Stimulated activated CD8-positive, alpha-beta memory T cell treated with anti-CD3 and anti-CD28 coated beads, Interleukin-7, amount 100 ng/mL, for 4 hours (primary cell): Measurements from ENCODE around the gene LAYN.

Experiments used
- DNase-seq, 2 donors: peaks; one replicate each; pipeline ENCODE4 v3.0.0-alpha.2; 2020; ENCODE audit warnings: low read depth in 2 of 2

Gene LAYN, protein sequence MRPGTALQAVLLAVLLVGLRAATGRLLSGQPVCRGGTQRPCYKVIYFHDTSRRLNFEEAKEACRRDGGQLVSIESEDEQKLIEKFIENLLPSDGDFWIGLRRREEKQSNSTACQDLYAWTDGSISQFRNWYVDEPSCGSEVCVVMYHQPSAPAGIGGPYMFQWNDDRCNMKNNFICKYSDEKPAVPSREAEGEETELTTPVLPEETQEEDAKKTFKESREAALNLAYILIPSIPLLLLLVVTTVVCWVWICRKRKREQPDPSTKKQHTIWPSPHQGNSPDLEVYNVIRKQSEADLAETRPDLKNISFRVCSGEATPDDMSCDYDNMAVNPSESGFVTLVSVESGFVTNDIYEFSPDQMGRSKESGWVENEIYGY

DNA sequence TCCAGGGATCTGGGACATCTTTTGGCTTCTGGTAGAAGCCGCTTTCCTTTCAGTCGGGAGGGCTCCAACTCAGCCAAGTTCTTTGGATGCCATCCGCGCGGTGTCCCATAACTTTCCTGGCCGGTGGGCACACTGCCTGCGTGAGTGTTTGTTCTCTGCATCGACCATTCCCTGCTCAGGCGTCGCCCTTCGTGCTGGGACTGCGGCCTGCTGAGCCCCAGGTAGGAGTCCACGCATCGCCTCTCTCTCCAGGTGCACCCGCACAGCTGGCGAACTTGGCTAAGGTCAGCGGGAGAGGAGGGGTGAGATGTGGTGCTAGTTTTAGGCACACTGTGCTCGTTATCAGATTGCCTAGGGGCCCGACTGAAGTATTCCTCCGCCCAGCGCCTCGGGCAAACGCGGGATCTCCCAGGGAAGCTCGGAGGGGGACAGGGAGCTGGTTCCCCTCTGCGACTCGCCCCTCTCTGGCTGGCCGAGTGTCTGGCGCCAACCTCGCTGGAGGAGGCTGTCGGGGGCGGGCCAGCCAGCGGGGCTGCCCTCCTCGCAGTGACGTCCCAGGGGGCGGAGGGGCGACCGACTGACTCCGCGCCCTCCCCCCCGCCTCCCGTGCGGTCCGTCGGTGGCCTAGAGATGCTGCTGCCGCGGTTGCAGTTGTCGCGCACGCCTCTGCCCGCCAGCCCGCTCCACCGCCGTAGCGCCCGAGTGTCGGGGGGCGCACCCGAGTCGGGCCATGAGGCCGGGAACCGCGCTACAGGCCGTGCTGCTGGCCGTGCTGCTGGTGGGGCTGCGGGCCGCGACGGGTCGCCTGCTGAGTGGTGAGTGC is at the start of gene LAYN:
Gene LAYN (plus strand): TSS at position 607 of the 823 bp plus-strand sequence. CDS start 124 bp downstream, at position 731.
- peak in 1 of 2 donors; percentile 44 for DNase-seq

DNA sequence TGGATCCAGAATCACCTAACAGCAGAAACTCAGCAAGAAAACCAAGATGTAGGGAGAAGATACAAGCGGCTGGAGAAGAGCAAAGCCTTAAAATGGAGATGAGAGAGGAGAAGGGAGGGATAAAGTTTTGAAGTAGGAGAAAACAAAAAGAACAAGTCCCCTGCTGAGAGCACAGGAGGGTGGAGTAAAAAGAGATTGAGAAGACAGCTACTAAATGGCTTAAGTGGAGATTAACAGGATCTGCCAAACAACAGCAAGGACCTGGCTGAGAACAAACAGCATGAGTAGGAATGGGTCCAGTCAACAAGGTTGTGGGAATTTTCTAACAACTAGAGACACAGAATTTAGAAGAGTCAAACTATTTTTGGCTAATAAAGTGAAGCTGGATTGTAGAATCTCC is 46.5 kb upstream of the LAYN start:
- DNase-seq = no peak

DNA sequence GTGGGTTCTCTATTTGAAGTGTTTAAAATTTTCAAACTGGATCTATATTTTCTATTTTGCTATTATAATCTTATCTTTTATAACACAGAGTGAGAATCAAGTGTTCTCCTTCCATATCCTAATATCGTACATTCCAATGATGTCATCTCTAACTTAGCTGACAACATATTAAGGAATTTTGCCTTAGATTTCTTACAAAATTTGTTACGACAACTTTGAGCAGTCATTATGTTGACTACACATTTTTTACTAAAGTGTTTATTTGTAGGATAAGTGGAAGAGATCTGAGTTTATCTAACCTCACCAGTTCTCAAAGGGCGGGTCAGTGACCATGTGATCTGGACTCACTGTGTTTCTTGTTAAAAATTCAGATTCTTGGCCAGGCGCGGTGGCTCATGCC is 41.0 kb upstream of the LAYN start:
- DNase-seq = no peak

DNA sequence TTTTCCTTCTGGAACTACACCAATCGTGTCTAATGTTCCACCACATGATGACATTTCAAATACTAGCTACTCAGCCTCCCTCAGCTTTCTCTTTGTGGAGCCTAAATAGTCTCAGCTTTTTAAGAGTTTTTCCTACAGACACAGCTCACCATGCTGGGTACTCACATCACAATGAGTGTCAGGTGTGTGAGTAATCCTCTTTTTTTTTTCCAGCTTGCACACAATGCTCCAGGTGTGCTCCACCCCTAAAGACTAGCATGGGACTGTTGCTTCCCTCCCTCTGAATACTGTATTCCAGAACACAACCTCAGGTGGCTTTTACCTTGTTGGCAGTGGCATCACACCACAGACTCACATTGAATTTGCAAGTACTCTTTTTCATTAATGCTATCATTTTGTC is 40.0 kb upstream of the LAYN start:
- no peak for DNase-seq

DNA sequence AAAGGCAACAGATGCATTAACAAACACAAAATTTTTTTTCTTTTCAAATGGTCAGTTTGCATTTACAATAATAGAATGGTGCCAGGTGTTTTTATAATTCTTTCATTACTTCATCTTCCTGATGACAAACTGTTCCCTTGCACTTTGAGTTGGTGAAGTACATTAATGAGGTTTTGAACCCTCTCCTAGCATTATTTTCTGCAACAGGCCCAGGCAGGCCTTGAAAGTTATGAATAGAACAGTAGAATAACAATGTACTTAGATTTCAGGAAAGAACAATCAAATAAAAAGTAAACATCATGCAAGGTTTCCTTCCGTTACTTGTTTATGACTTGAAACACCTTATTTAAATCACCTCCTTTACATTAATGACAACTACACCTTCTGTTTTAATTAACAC is 37.9 kb upstream of the LAYN start:
- DNase-seq = no peak

DNA sequence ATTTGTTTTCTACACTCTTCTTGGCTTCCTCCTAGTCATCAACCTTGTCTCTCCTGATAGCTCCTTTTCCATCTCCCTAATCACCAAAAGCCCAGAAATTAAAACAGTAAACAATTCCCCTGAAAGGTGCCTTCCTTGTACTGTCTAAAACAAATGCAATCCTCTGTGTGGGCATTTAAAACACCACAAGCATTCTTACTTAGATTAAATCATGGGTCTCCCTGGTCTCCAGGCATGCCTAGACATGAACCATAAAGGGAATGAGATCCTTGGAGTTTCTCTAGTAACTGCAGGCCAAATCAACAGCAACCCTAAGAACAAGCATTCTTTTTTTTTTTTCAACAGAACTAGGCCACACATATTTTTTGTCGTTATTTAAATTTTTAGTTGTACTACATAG is 30.2 kb upstream of the LAYN start:
- no peak for DNase-seq

- no peak for DNase-seq
Observed at GRCh38 chr11:111512296-111513239, 28.0 kb upstream of the LAYN start, which contains the start of gene BTG4. TSS of gene BTG4 (minus strand) at chr11:111512386. CDS start at chr11:111498776, 13,610 bp downstream.

DNA sequence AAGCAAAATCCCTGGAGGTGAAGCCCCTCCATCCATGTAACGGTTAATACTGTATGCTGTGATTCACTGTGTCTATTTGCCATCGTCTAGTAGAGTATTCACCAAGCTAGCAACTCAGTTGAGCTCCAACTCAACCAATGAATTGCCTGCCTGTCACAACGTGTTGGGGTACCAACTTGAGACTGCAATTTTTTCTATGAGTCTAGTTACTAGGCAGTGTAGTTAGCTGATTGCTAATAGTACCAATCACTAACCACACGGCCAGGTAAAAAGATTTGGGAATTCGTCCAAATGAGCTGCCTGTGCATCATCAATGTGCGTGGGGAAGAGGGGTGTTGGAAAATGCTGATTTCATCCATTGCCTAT is 27.3 kb upstream of the LAYN start:
- no peak for DNase-seq

GRCh38 chr11:111514216-111515031 is 26.1 kb upstream of the LAYN start, which contains the start of gene HOATZ:
TSS of gene HOATZ (plus strand) at chr11:111514778. CDS start at chr11:111514785, 7 bp downstream.
- no peak for DNase-seq

DNA sequence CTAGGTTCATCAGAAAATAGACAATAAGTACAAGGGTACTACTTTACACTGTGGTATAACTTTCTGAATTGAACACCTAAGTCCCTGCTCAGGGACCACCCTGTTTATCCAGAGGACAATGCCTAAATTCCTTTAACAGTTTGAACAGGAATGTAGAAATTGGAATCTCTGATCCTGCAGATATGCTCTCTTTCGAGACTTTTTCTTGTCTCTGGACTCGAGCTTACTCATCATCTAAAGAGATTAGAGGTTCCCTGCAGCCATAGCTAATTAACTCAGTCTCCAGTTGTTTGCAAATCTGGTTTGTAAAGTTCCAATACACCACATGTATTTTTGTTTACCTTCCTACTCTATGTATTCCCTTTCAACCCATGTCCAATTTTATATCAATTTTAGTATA is 24.9 kb upstream of the LAYN start:
- no peak for DNase-seq

DNA sequence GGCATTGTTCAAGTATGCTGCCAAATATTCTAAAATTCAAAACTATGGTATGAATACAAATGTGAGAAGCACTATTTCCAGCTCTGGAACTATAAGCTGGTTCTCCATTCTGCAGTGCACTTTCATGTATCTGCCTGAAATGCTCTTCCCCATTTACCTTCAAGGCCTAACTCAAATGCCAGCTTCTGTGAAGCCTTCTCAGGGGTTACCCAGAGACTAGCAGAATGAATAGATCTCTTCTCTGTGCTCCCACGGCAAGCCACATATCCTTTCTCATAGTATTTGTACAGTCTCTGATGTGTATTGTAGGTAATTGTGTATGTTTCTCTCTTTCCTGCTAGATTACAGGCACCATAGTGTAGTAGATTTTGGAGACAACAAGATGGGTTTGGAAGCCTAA is 21.9 kb upstream of the LAYN start:
- no peak for DNase-seq

DNA sequence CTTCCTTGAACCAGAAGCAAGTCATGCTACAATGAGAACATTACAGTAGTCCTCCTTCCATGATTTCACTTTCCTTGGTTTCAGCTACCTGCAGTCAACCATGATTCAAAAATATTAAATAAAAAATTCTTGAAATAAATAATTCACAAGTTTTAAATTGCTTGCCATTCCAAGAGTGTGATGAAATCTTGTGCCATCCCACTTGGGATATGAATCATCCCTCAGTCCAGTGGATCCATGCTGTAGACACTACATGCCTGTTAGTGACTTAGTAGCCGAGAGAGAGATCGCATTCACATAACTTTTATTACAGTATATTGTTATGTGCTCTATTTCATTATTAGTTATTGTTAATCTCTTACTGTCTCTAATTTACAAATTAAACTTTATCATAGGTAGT is 20.0 kb upstream of the LAYN start:
- DNase-seq = no peak

DNA sequence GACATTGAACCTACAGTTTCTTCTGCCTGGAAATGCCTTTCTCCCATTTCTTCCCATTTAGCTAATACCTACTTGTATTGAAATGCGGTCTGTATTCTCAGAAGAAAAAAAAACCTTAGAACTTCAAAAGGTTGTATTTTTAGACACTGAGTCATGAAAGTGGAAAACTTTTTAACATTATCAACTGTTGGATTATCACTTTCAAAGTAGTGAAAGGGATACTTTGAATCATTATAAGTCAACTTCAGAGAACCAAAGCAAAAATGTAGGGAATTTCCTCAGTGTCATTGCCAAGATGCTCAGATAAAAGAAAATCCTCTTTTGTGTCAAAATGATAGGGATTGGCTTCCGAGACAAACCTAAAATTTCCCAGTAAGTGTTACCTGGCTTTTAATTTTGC is 19.4 kb upstream of the LAYN start:
- no peak for DNase-seq

DNA sequence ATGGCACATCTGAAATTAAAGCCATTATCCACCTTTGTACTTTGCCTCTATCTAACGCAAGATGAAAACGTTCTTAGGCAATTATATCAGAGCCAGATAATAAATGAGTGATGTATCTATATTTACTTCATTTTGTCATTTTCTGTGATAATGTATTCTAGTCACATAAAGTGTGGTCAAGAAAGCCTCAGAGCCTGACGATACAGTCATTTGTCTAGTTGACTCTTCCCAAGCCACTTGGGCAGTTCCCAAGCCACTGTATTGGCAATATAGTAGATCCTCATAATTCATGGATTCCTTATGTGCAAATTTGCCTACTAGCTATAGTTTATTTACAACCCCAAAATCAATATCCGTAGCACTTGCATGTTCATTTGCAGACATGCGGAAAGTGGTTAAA is 18.1 kb upstream of the LAYN start:
- no peak for DNase-seq

GRCh38 chr11:111523343-111523742 is 17.2 kb upstream of the LAYN start:
- no peak for DNase-seq

- no peak for DNase-seq
Observed at GRCh38 chr11:111524056-111524455, 16.5 kb upstream of the LAYN start.

DNA sequence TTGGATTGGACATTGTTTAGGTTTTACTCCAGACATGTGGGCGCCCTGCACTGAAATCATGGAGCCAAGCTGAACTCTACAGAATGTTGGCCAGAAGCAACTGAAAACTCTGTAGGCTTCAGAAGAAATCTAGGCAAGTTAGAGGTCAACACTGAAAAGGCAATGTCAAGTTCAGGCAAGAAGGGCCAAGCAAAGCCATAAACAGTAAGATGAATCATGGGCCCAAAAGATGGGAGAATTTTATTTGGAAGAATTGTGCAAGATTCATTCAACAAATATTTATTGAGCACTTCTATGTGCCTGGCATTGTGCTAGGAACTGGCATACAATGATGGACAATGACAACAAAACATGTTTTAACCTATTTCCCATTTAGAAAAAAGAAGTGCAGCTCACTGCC is 15.1 kb upstream of the LAYN start:
- DNase-seq = no peak

DNA sequence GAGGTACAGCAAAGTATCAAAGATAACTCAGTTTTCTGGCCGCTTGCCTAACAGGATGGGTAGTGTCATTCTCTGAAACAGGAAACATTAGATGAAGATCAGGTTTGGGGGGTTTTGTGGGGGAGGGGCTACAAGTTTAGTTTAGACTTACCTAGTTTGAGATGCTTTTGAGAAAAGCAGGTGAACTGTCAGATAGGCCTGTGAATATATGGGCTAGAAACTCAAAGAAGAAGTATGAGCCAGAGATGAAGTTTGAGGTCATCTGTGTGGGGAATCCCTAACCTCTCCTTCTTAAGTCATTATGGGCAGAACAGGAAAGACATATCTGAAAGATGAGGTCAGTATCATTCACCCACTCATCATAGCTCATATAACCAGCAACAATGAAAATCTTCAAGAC is 14.0 kb upstream of the LAYN start:
- DNase-seq = no peak

GRCh38 chr11:111527279-111527678 is 13.2 kb upstream of the LAYN start:
- DNase-seq = no peak

- DNase-seq = no peak
Observed at GRCh38 chr11:111528557-111528956, 12.0 kb upstream of the LAYN start.

DNA sequence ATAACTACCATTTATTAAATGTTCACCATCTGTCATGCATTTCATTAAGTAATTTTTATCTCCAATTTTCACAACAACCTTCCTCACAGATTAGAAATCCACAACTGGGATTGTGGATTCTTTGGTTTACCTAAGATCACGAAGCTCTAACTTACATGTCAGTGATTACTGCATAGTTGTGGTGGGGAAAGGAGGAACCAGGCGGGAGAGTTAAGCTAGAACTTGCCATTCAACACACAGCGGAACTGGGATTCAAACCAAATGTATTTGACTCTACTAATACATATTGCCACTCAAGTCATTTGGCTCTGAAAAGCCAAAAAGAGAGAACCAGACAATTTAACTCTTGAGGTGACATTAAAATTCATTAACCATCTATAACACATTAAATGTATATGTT is 10.4 kb upstream of the LAYN start:
- DNase-seq = no peak
